ENCODE measurements around the gene NTF4.

- TF ChIP-seq POLR2A (IDR thresholded peaks at IDR 0.05; ENCODE audit: low read depth, low read length) (no peak), TAF1 (IDR thresholded peaks at IDR 0.05; ENCODE audit: low read depth, low read length) (no peak), POLR2AphosphoS5 (IDR thresholded peaks at IDR 0.05; ENCODE audit: low read depth, low read length) (no peak), SPI1 (IDR thresholded peaks at IDR 0.05; ENCODE audit: low read depth, low read length) (no peak), POU2F2 (IDR thresholded peaks at IDR 0.05; ENCODE audit: low read depth, low read length) (no peak), PAX5 (IDR thresholded peaks at IDR 0.05; ENCODE audit: insufficient read depth, low read length, severe bottlenecking) (no peak)
Measured at GRCh38 chr19:49064029-49064629, 489 bp downstream of the NTF4 start.

All from GM12891 (cell line).